Erythroblast (primary cell): ENCODE results near the gene MOCS1.

Experiments used
- DNase-seq, 2 experiments: peaks; one replicate each; lab custom pipeline; 2025; lab: John Stamatoyannopoulos, UW
- GATA1 ChIP-seq: IDR thresholded peaks from 2 replicates; pipeline ENCODE4 v1.6.1; 2011; ENCODE audit warnings: low read depth, mild to moderate bottlenecking, control low read depth, low read length, moderate library complexity
- POLR2A ChIP-seq: IDR thresholded peaks from 2 replicates; pipeline ENCODE4 v1.6.1; 2011; ENCODE audit warnings: mild to moderate bottlenecking, low read length

MOCS1 gene

DNA sequence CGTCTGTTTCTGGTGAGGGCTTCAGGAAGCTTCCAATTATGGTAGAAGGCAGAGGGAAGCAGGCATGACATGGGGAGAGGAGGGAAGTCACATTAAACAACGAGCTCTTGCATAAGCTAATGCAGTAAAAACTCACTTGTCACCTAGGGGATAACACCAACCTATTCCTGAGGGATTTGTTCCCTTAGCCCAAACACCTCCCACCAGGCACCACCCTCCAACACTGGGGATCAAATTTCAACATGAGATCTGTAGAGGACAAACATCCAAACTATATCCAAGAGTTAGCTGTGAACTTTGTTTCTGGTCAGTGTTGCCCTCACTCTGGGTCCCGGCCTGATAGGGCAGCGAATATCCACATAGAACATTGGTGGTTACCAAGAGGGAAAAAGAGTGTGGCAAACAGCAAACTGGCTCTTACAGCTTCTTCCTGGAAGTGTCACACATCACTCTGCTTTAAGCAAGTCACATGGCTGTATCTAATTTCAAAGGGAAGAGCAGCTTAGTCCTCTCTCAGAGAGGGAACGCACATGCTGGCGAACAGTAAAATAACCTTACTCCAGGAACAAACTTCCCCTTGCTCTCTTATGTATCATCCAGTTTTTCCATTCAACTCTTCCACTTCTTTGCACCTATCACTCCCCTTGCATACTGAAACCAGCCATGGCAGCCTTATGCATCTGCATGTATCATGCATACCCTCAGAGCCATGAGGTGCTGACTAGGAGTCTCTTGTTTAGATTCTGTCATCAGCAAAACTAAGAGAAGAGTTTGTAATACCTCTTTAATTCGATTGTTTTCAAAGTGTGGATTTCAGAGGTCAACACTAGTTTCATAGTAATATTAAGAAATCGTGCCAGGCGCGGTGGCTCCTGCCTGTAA is 4.8 kb upstream of the MOCS1 start:
- DNase-seq: no peak
- TF ChIP-seq GATA1: no peak
- TF ChIP-seq POLR2A: no peak

DNA sequence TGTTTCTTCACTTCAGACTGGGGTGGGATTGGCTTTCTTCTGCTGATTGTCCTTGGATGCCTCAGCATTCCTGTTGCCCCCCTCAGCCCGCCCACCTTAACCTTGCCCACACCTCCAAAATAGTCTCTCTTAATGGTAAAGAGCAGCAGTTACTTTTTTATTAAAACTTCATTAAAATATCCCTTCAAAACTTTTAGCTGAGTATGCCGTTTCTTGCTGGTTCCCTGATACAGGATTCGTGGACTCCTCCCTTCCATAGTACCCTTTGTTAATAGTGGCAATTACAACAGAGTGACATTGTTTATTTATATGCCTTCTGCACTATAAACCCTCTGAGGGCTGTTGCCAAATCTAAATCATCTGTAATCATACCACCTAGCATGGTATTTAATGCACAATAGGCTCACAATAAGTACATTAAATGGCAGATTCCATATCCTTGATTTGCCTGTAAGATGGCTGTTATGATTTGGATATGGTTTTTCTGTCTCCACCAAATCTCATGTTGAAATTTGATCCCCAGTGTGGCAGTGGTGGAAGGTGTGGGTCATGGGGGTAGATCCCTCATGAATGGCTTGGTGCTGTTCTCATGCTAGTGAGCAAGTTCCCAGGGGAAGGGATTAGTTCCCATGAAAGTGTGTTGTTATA is 3.5 kb upstream of the MOCS1 start:
- TF ChIP-seq GATA1 (no peak), POLR2A (no peak)
- DNase-seq: no peak

DNA sequence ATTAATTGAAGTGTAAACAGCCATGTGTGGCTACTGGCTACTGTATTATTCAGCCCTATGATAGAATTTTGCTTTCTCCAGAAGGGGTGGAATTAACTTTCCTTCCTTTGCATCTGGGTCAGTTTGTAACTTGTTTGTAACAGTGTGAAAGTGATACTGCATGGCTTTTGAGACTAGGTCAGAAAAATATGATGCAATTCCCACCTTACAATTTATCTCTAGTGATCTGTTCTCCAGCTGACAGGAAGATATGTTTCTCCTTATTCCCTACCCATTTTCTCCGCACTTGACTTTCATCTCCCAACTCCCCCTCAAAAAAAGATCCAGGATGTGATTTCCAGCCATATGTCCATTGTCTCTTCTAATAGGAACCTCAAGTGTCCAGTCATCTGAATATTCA is 2.6 kb upstream of the MOCS1 start:
- no peak for DNase-seq
- TF ChIP-seq POLR2A (no peak), GATA1 (no peak)

DNA sequence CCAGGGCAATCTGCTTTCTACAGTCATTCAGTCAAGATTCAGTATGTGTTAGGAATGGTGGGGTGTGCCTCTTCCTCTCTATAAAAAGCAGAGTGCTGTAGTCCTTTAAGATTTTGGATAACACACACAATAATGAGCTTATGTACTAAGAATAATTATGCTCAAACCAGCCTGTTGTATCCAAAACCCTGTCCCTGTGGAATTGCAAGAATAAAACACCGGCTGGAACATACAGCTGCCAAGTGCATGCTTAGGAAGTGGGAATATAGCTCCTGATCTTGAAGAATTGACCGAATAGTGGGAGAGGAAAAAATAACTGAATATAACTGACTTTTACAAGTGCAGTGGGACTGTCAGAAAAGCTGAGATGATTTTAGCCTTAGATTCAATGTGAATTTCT is 979 bp upstream of the MOCS1 start:
- DNase-seq: no peak
- TF ChIP-seq GATA1 (no peak), POLR2A (no peak)

DNA sequence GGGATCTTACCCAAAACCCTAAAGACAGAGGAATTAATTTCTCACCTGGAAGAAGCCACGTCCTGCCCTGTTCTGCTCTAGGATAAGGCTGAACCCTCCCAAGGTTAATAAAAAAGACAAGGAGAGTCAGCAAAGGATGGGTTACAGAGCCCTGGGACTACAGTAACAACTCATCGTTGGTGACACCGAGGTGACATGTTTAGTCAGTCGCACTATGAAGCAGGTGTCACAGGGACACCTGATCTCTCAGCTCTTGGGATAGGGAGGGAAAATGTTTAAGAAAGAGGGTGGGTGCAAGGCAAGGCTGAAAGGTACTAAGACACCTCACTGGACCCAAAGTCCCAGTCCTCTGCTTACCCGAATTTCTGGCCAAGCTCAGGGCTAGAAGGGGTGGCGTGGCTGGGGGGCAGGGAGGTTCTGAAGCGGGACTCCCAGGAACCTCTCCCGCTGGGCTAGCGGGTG is 562 bp downstream of the MOCS1 start:
- DNase-seq: no peak
- TF ChIP-seq POLR2A (no peak), GATA1 (no peak)

DNA sequence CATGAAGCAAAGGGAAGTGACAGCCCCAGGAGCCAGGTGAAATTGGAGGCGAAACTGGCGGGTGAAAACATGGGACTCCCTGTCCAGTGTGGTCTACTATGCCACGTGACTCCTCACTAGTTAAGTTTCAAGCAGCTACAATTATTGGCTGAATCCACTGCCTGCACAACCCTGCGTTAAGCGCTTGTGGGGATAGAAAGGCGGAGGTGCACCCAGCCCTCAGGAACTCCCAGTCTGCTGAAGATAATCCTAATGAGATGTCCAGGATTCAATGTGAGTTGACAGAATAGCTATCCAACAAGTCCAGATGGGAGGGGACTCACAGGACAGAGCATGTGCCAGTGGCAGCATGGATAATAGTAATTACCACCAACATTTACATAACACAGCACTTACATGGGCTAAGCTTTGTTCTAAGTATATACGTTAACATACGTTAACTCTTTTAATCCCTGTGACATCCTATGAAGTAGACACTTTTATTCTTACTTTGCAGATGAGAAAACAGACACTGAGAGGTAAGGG is 1.8 kb downstream of the MOCS1 start:
- no peak for TF ChIP-seq GATA1

DNA sequence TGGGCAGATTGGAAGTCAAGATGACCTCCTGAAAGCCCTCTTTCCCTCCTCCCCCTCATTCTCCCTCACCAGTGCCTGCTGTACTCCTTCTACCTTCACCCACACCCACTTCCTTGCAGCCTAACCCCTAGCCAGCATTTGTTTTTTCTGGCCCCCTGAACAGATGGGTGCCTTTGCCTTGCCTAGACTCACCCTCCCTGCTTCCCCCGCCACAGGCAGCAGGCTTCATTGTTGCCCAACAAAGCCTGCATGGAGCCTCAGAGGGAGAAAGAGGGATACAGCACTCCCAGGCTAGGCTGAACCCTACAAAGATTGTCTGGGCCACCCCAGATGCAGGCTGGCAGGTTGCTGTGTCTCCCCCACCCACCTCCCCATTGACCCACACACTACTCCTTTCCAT is 2.7 kb downstream of the MOCS1 start:
- TF ChIP-seq GATA1: no peak
- no peak for TF ChIP-seq POLR2A
- DNase-seq: no peak

More for the DNA sequence above, 1.8 kb downstream of the MOCS1 start:
- DNase-seq: no peak

DNA sequence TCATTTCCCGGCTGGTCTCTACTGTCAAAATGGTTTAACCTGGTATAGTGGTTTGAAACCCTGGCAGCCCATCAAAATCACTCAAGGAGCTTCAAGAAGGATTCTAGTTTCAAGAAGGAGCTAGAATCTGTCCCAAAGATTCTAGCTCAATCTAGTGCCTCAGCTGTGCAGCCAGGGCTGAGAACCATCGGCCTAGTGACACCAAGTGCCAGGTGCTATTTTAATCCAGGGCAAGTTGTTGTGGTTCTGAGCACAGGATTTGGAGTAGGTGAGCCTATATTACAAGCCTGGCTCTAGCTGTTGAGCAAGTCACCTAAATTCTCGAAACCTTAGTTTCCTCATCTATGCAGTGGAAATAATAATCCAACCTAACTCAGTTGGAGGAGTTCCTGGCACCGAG is 3.7 kb downstream of the MOCS1 start:
- no peak for TF ChIP-seq GATA1
- TF ChIP-seq POLR2A: no peak

DNA sequence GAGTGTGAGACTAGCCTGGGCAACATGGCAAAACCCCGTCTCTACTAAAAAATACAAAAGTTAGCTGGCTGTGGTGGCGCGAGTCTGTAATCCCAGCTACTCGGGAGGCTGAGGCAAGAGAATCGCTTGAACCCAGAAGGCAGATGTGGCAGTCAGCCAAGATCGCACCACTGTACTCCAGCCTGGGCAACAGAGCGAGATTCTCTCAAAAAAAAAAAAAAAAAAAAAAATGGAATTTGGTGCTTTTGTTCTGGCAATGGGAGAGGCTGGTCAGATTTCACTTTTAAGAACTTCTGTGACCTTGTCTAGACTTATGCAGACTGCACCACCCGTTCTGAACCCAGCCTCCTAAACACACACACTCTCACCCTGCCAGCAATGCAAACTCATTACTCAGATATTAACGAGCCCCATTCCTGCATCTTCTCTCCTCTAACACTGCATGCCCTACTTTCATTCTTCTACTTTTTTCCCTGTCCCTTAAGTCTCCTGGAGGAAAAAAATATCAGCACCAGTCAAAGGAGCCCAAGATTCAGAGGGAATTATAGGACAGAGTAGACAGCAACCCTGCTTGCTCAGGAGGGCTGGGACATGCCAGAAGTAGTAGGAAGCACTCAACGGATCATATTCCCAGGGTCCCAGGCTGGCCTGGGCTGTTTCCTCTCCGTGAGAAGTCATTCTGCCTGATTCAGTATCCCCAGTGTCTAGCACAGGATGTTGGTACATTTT is 4.4 kb downstream of the MOCS1 start:
- TF ChIP-seq GATA1 (no peak), POLR2A (no peak)

More for the DNA sequence above, 3.7 kb downstream of the MOCS1 start:
- DNase-seq: no peak

DNA sequence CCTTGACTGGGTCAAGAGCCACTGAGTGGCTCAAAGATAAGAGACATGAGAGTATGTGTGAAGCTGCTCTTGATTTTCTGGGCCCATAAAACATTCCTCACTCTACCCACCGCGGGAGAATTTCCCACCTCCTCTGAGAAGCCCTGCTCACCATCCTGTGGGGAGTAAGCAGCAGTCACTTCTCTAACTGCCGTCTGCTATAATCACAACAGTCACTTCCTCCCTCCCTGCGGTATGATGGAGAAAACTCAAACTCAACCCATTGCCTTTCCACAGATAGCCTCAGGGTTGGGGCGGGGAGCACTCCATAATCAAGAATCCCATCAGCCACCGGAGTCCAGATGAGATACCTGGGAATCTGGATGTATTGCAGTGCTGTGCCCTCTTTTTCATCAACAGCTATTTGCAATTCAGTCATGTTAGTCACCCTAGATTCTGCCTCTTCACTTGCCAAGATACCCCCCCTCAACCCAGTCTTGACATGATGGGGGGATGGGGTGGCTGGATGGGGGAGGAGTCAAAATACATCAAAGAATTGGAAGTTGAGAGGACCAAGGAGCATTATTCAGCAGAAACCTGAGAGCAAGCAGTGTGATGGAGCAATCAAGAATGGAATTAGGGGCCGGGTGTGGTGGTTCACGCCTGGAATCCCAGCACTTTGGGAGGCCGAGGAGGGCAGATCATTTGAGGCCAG is 5.1 kb downstream of the MOCS1 start:
- TF ChIP-seq GATA1: no peak
- no peak for TF ChIP-seq POLR2A

More for the DNA sequence above, 4.4 kb downstream of the MOCS1 start:
- DNase-seq: no peak

DNA sequence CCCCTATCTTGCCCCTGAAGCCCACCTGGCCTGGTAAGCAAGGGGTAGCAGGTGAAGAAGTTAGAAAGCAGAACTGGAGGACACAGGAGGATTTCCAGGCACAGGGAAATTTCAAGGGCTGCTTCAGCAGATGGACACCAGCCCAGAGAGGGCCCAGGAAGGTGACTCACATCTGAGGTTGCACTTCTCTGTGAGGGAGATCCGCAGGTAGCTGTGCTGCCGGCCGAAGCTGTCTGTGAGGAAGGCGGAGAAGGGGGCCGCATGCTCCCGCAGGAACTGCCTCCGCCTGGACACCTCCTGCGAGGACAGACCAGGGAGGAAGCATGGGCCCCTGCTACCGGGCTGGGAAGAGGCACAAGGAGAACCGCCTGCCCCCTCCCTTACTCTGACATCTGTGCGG is 7.1 kb downstream of the MOCS1 start:
- DNase-seq: no peak
- no peak for TF ChIP-seq POLR2A
- TF ChIP-seq GATA1: no peak

More for the DNA sequence above, 5.1 kb downstream of the MOCS1 start:
- no peak for DNase-seq

DNA sequence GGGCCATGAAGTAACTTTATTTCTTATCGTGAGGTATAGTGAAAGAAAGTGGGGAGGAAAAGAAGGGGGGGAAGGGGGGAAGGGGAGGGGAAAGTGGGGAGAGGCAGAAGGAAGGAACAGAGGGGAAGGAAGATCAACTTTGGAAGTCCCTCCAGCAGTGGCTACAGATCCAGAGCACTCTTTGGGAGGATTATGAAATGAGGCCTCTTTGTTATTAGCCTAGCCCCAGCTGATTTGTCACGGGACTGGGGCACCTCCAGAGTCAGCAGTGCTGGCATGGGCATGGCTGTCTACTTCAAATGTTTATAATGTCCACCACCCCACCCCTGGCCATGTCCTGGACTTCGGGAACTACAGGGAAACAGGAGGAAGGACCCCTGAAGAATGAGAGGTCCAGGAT is 7.6 kb downstream of the MOCS1 start:
- DNase-seq: no peak
- no peak for TF ChIP-seq GATA1
- TF ChIP-seq POLR2A: no peak

DNA sequence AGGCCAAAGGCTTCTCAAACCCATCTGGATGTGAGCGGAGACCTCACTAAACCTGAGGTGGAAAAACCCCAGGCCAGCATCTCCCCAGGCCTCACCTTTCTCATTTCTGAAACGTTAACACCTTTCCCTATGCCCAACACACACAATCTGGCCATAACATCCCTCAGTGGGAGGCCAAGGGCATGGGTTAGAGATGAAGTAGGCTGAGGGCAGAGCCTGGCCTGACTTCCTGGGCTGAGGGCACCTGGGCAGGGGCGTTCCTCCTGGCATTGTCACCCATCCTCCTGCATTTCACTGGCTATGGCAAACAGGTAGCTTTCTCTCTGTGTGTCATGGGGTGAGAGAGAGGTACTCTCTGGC is 8.4 kb downstream of the MOCS1 start:
- no peak for TF ChIP-seq GATA1
- no peak for TF ChIP-seq POLR2A
- no peak for DNase-seq
